Mesenchymal stem cell (in vitro differentiated cells and primary cell): Measurements from ENCODE around the gene EML6.

ENCODE experiments used
- DNase-seq: peaks from one replicate; pipeline ENCODE4 v3.0.0-alpha.2; 2013
- H2AFZ ChIP-seq: one replicate; pipeline ENCODE4 v1.6.1; 2013; ENCODE audit warnings: low read depth, mild to moderate bottlenecking, control low read depth, inconsistent platforms, low read length, moderate library complexity
- H2AK5ac ChIP-seq: 2 replicates; pipeline ENCODE4 v1.6.1; 2013; ENCODE audit warnings: low read length, moderate library complexity, mild to moderate bottlenecking, inconsistent platforms; ENCODE audit not compliant: severe bottlenecking
- H2BK120ac ChIP-seq: one replicate; pipeline ENCODE4 v1.6.1; 2013; ENCODE audit warnings: low read depth, mild to moderate bottlenecking, inconsistent platforms, low read length, moderate library complexity
- H2BK12ac ChIP-seq, 2 experiments: one replicate each; pipeline ENCODE4 v1.6.1; 2013; ENCODE audit warnings: inconsistent platforms in 2 of 2, low read length in 2 of 2, mild to moderate bottlenecking in 2 of 2, moderate library complexity in 2 of 2, control low read depth in 1 of 2
- H2BK15ac ChIP-seq: one replicate; pipeline ENCODE4 v1.6.1; 2013; ENCODE audit warnings: mild to moderate bottlenecking, low read depth, inconsistent platforms; ENCODE audit not compliant: poor library complexity, severe bottlenecking
- H2BK5ac ChIP-seq: 2 replicates; pipeline ENCODE4 v1.6.1; 2013; ENCODE audit warnings: low read depth, mild to moderate bottlenecking, low read length, control low read depth, inconsistent platforms; ENCODE audit not compliant: poor library complexity, severe bottlenecking
- H3K14ac ChIP-seq, 2 experiments: one replicate each; pipeline ENCODE4 v1.6.1; 2013; ENCODE audit warnings: inconsistent platforms in 2 of 2, low read length in 2 of 2, control low read depth in 1 of 2, mild to moderate bottlenecking in 1 of 2, moderate library complexity in 1 of 2
- H3K18ac ChIP-seq, 2 experiments: one replicate each; pipeline ENCODE4 v1.6.1; 2013; ENCODE audit warnings: inconsistent platforms in 2 of 2, low read length in 2 of 2, control low read depth in 1 of 2, low read depth in 1 of 2, mild to moderate bottlenecking in 1 of 2
- H3K23ac ChIP-seq, 2 experiments: one replicate each; pipeline ENCODE4 v1.6.1; 2013; ENCODE audit warnings: inconsistent platforms in 2 of 2, low read length in 2 of 2, mild to moderate bottlenecking in 2 of 2, moderate library complexity in 2 of 2, control low read depth in 1 of 2
- H3K27ac ChIP-seq: 2 replicates; pipeline ENCODE4 v1.5.1; 2013; ENCODE audit warnings: mild to moderate bottlenecking, moderate library complexity, low read length, control low read depth, inconsistent platforms; ENCODE audit not compliant: poor library complexity, severe bottlenecking
- H3K27me3 ChIP-seq, 2 experiments: 2 replicates each; pipeline versions ENCODE4 v1.6.1 to v1.7.0; 2013; ENCODE audit warnings: low read length in 2 of 2, mild to moderate bottlenecking in 2 of 2, moderate library complexity in 2 of 2, control low read depth in 1 of 2, inconsistent platforms in 1 of 2; ENCODE audit not compliant: control insufficient read depth in 1 of 2, insufficient read depth in 1 of 2
- H3K36me3 ChIP-seq, 2 experiments: 2 replicates each; pipeline versions ENCODE4 v1.6.1 to v1.7.0; 2013; ENCODE audit warnings: low read length in 2 of 2, control low read depth in 1 of 2, inconsistent platforms in 1 of 2, low read depth in 1 of 2, mild to moderate bottlenecking in 1 of 2; ENCODE audit not compliant: insufficient read depth in 2 of 2, control insufficient read depth in 1 of 2
- H3K4ac ChIP-seq, 2 experiments: one replicate each; pipeline ENCODE4 v1.6.1; 2013; ENCODE audit warnings: inconsistent platforms in 2 of 2, low read length in 2 of 2, mild to moderate bottlenecking in 2 of 2, moderate library complexity in 2 of 2, control low read depth in 1 of 2, low read depth in 1 of 2
- H3K4me1 ChIP-seq: 2 replicates; pipeline ENCODE4 v1.6.1; 2013; ENCODE audit warnings: low read depth, low read length, control low read depth; ENCODE audit not compliant: control insufficient read depth, insufficient read depth
- H3K4me2 ChIP-seq: 2 replicates; pipeline ENCODE4 v1.6.1; 2013; ENCODE audit warnings: low read length, mild to moderate bottlenecking, inconsistent platforms; ENCODE audit not compliant: poor library complexity, severe bottlenecking
- H3K4me3 ChIP-seq, 2 experiments: 2 replicates each; pipeline versions ENCODE4 v1.5.1 to v1.7.0; 2013; ENCODE audit warnings: low read length in 2 of 2, mild to moderate bottlenecking in 2 of 2, control low read depth in 1 of 2, low read depth in 1 of 2; ENCODE audit not compliant: insufficient read depth in 1 of 2
- H3K79me1 ChIP-seq: replicated peaks from 2 replicates; pipeline ENCODE4 v1.6.1; 2013; ENCODE audit warnings: mild to moderate bottlenecking, control low read depth, low read length, inconsistent platforms; ENCODE audit not compliant: poor library complexity, severe bottlenecking
- H3K9ac ChIP-seq: 2 replicates; pipeline ENCODE4 v1.7.0; 2013; ENCODE audit warnings: mild to moderate bottlenecking, low read length, moderate library complexity
- H3K9me3 ChIP-seq: 2 replicates; pipeline ENCODE4 v1.7.0; 2013; ENCODE audit warnings: mild to moderate bottlenecking, low read length; ENCODE audit not compliant: control insufficient read depth
- H4K8ac ChIP-seq: one replicate; pipeline ENCODE4 v1.6.1; 2013; ENCODE audit warnings: inconsistent platforms, mild to moderate bottlenecking, low read length, moderate library complexity
- H4K91ac ChIP-seq: one replicate; pipeline ENCODE4 v1.6.1; 2013; ENCODE audit warnings: mild to moderate bottlenecking, low read length, inconsistent platforms
- WGBS: methylation state at CpG from one replicate; pipeline ENCODE4 v1.1.7; 2013; ENCODE audit warnings: mixed read lengths; 5-methylcytosine and 5-hydroxymethylcytosine counted together

EML6 gene

GRCh38 chr2:54878182-54878581, 154.7 kb downstream of the EML6 start:
- DNase-seq: no peak
- Histone ChIP-seq H3K4me3 (no peak overlapping the region), H2AFZ (no peak overlapping the region), H2BK5ac (no peak overlapping the region), H3K27ac (no peak overlapping the region), H3K14ac (no peak overlapping the region), H3K36me3 (no peaks in the 10 kb centered on the region), H4K8ac (no peak overlapping the region), H3K4me1 (peaks cover 2% of the 10 kb centered on the region), H3K9ac (no peak overlapping the region), H3K4me2 (no peak overlapping the region), H3K9me3 (no peaks in the 10 kb centered on the region), H2BK15ac (no peak overlapping the region), H2BK12ac (no peak overlapping the region), H4K91ac (no peak overlapping the region), H3K27me3 (no peaks in the 10 kb centered on the region), H3K23ac (no peak overlapping the region), H3K18ac (no peak overlapping the region), H3K4ac (no peak overlapping the region), H2BK120ac (no peak overlapping the region), H3K79me1 (no peaks in the 10 kb centered on the region), H2AK5ac (no peak overlapping the region)
- WGBS: 89% methylated on average over 4 of the region's 4 CpGs

- H3K79me1 ChIP-seq: no peaks in the 10 kb centered on the region
- H2AFZ ChIP-seq: no peak overlapping the region
- no peak overlapping the region for H2AK5ac ChIP-seq
- H3K4ac ChIP-seq: no peak overlapping the region
- no peak overlapping the region for H3K23ac ChIP-seq
- H2BK15ac ChIP-seq: no peak overlapping the region
- no peak overlapping the region for H3K4me2 ChIP-seq
- no peak overlapping the region for H3K14ac ChIP-seq
- H3K9ac ChIP-seq: no peak overlapping the region
- no peak overlapping the region for H4K91ac ChIP-seq
- no peak overlapping the region for H2BK5ac ChIP-seq
- H3K36me3 ChIP-seq: no peaks in the 10 kb centered on the region
- no peaks in the 10 kb centered on the region for H3K27me3 ChIP-seq
- peaks cover 2% of the 10 kb centered on the region for H3K4me1 ChIP-seq
- H3K18ac ChIP-seq: no peak overlapping the region
- H3K27ac ChIP-seq: no peak overlapping the region
- DNase-seq: no peak
- H3K4me3 ChIP-seq: no peak overlapping the region
- H4K8ac ChIP-seq: no peak overlapping the region
- WGBS: 92% methylated on average over 4 of the region's 5 CpGs
- no peak overlapping the region for H2BK120ac ChIP-seq
- no peaks in the 10 kb centered on the region for H3K9me3 ChIP-seq
- H2BK12ac ChIP-seq: no peak overlapping the region
Observed at GRCh38 chr2:54879032-54879431, 155.6 kb downstream of the EML6 start.

GRCh38 chr2:54879598-54880332, 156.3 kb downstream of the EML6 start:
- H3K27me3 ChIP-seq: no peaks in the 10 kb centered on the region
- H3K23ac ChIP-seq: no peak overlapping the region
- H2BK120ac ChIP-seq: no peak overlapping the region
- H4K91ac ChIP-seq: no peak overlapping the region
- H3K18ac ChIP-seq: no peak overlapping the region
- no peaks in the 10 kb centered on the region for H3K36me3 ChIP-seq
- H3K9ac ChIP-seq: no peak overlapping the region
- no peak for DNase-seq
- 90% methylated on average over 14 of the region's 14 CpGs for WGBS
- no peak overlapping the region for H3K4me3 ChIP-seq
- no peak overlapping the region for H2AK5ac ChIP-seq
- H3K9me3 ChIP-seq: no peaks in the 10 kb centered on the region
- H2BK15ac ChIP-seq: no peak overlapping the region
- no peak overlapping the region for H2BK12ac ChIP-seq
- H2BK5ac ChIP-seq: no peak overlapping the region
- no peak overlapping the region for H3K4ac ChIP-seq
- H3K79me1 ChIP-seq: no peaks in the 10 kb centered on the region
- no peak overlapping the region for H3K4me2 ChIP-seq
- no peak overlapping the region for H3K14ac ChIP-seq
- H3K4me1 ChIP-seq: peaks cover 2% of the 10 kb centered on the region
- H4K8ac ChIP-seq: no peak overlapping the region
- H2AFZ ChIP-seq: no peak overlapping the region
- no peak overlapping the region for H3K27ac ChIP-seq

GRCh38 chr2:54880428-54880827, 157.0 kb downstream of the EML6 start:
- no peak overlapping the region for H3K9ac ChIP-seq
- no peak overlapping the region for H3K23ac ChIP-seq
- peaks cover 2% of the 10 kb centered on the region for H3K4me1 ChIP-seq
- H2BK5ac ChIP-seq: no peak overlapping the region
- 93% methylated on average over 1 of the region's 1 CpG for WGBS
- H3K14ac ChIP-seq: no peak overlapping the region
- H3K4ac ChIP-seq: no peak overlapping the region
- no peak overlapping the region for H2AFZ ChIP-seq
- no peak overlapping the region for H3K18ac ChIP-seq
- H3K4me3 ChIP-seq: no peak overlapping the region
- H3K27me3 ChIP-seq: no peaks in the 10 kb centered on the region
- H4K91ac ChIP-seq: no peak overlapping the region
- no peak overlapping the region for H3K27ac ChIP-seq
- no peak overlapping the region for H2BK120ac ChIP-seq
- H2BK15ac ChIP-seq: no peak overlapping the region
- H3K36me3 ChIP-seq: no peaks in the 10 kb centered on the region
- H3K79me1 ChIP-seq: no peaks in the 10 kb centered on the region
- no peak for DNase-seq
- no peak overlapping the region for H2BK12ac ChIP-seq
- H4K8ac ChIP-seq: no peak overlapping the region
- H3K4me2 ChIP-seq: no peak overlapping the region
- no peaks in the 10 kb centered on the region for H3K9me3 ChIP-seq
- H2AK5ac ChIP-seq: no peak overlapping the region
